LNCaP clone FGC (cell line): Measurements from ENCODE around the gene ITPA.

Source experiments
- DNase-seq: peaks from one replicate; pipeline ENCODE4 v3.0.0-alpha.2; 2011; ENCODE audit warnings: low read depth
- H3K4me3 ChIP-seq: 2 replicates; pipeline ENCODE4 v1.5.1; 2011; ENCODE audit warnings: mild to moderate bottlenecking, low read depth, low read length, control low read depth
- TF ChIP-seq, protein P1 (sequence below): IDR thresholded peaks from 2 replicates; pipeline ENCODE4 v1.5.1; 2012; ENCODE audit warnings: mild to moderate bottlenecking; ENCODE audit not compliant: control insufficient read depth, insufficient read depth; ENCODE audit errors: extremely low read depth

ITPA gene

DNA sequence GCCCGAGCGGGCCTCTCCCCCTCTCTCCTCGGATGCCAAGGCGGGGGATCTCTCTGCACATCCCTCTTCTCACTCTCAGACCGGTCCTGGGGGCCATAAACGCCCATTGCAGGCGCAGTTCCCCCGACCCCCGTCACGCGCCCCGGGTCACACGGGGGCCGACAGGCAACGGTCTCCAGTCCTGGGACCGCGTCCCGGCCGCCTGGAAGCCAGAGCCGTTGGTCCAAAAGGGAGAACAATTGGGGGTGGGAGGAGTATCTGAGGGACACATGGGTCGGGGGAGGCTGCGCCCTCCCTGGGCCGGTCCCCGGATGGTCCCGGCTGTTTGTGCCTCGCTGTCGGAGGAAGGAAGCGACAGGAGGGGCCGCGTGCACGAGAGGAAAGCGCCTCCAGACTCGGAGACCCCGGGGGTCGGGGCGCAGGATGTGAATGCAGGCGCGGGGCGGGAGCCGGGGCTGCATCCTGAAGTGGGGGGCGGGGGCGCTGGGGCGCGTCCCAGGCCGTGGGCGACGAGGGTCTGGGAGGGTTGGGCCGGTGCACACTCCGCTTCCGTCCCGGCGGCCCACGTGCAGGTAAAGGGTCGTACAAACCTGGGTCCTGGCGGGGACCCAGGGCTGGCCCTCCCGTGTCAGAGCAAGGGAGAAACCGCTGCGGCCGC, 28.8 kb downstream of the ITPA start:
- peak overlapping the region; percentile 66 for H3K4me3 ChIP-seq
- no peak for DNase-seq
- TF ChIP-seq, protein P1, sequence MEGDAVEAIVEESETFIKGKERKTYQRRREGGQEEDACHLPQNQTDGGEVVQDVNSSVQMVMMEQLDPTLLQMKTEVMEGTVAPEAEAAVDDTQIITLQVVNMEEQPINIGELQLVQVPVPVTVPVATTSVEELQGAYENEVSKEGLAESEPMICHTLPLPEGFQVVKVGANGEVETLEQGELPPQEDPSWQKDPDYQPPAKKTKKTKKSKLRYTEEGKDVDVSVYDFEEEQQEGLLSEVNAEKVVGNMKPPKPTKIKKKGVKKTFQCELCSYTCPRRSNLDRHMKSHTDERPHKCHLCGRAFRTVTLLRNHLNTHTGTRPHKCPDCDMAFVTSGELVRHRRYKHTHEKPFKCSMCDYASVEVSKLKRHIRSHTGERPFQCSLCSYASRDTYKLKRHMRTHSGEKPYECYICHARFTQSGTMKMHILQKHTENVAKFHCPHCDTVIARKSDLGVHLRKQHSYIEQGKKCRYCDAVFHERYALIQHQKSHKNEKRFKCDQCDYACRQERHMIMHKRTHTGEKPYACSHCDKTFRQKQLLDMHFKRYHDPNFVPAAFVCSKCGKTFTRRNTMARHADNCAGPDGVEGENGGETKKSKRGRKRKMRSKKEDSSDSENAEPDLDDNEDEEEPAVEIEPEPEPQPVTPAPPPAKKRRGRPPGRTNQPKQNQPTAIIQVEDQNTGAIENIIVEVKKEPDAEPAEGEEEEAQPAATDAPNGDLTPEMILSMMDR: no peak

DNA sequence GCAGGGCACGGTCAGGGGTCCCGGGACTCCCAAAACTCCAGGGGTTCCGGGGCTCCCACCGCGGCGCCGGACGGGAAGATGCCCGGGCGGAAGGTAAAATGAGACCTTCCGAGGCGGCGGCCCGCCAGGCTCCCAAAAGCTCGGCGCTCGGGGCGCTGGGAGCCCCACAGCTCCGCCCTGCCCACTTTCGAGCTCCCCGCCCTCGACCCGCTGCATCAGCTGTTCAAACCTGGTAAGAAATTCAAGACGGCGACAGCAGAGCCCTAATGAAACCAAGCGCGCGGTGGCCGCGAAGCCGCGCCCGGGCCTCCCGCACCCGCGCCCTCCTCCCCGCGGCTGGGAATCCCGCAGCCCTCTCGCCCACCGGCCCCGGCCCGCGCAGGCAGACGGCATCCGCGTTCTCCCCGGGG, 29.3 kb downstream of the ITPA start:
- DNase-seq: no peak
- peak overlapping the region; percentile 66 for H3K4me3 ChIP-seq
- TF ChIP-seq, protein P1: no peak

DNA sequence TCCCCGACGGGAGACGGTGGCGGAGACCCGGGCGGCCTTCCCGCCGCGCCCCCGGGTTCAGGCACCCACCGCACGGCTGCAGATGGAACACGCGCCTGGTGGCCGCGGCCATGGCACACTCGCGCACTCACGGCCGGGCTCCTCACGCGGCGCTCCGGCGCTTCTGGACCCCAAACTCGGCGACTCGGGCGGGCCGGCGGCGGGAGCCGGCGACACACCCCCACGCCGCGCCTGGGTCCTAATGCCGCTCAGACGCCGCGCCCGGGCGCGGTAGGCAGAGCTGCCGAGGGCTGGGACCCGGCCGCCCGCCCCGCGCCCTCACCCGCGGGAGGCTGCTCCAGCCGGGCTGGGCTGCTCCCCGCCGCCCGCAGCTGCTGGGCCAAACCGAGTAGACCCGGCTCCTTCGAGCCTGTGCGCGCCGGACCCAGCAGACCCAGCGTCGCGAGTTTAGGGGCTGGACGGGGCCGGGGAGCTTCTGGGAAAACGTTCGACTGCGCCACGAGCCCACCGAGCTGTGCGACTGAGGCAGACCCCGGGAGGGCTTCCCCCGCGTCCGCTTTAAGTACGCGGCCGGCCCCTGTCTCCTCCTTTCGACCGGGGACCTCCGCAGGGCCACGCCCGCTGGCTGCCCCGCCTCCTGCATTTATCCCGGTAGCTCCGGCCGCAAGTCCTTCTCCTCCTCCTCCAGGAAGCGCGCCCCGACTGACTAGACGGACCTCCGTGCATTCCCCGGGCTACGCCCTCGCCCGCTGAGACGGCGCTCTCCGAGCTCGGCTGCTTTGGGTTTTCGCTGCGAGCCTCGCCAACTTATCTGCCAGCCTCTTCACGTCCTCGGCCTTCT, 29.9 kb downstream of the ITPA start, which contains the start of gene SLC4A11:
SLC4A11 (minus strand) TSS at position 165 of the 841 bp plus-strand sequence; CDS start at position 112, 53 bp downstream.
- TF ChIP-seq, protein P1: no peak
- DNase-seq: no peak
- H3K4me3 ChIP-seq: peak within 1 kb of the TSS; percentile 66

DNA sequence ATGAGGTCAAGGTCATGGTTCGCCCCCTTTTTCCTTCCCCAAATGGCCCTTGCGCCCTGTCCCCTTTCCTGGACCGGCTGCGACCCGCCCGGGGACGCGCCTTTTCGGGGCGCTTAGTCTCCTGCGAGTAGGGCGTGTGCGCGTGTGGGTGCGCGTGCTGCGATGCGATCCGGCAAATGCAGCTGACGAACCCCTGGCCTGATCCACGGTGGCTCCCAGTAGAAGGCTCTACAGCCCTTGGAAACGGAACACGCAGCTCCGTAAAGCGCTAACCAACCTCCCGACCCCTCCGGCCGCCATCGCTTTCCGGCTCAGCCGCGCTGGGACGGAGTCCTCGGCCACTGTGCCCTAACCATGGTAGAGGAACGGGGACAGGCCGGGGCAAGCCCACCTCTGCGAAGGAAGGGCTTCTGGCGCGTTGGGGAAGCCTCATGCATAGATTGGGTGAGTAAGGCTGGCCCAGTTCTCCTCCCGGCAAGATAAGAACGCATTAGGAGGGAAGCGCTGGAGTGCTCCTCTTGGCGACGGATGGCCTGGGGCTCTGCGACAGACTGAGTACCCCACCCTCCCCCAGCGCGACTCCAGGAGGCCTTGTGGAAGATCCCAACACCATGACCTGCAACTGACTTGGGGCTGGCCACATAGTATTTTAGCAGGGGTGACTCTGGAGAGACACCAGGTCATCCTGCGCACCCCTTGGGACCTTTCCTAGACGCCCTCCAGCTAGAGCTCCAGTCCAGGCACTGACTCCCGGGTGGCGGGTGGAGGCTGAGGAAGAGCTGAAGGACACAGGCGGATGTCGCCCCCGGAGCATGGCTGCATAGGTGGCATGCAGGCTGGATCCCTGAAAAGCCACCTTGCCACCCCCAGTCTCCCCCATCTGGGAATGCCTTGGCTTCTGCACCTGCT, 30.8 kb downstream of the ITPA start:
- TF ChIP-seq, protein P1: no peak
- H3K4me3 ChIP-seq: peak overlapping the region; percentile 66
- no peak for DNase-seq

DNA sequence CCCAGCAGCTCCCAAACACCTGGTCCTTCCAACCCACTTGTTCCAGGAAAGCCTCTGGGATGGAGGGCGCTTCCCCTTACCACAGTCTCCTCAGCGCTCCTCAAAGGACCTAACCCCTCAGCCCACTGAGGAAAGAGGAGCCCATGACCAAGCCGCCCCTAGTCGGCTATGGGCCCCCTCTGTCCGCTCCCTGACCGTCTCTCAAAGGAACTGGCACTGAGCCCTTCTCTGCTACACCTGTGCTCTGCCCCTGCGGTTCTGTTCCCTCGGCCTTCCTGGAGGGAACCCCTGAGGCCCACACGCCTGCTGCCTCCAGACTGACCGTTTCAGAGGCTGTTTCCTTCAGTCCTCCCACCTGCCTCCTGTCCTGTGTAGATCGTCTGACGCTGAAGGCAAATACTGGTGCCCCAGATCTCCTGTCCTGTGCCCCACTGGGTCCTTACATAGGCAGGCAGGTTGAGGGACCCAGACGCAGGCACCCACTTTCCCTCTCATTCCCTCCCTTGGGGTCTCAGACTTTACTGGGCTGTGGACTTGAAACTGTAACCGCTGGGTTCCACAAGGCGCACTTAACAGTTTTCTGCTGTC, 31.6 kb downstream of the ITPA start:
- DNase-seq: no peak
- TF ChIP-seq, protein P1: no peak
- no peak overlapping the region for H3K4me3 ChIP-seq

DNA sequence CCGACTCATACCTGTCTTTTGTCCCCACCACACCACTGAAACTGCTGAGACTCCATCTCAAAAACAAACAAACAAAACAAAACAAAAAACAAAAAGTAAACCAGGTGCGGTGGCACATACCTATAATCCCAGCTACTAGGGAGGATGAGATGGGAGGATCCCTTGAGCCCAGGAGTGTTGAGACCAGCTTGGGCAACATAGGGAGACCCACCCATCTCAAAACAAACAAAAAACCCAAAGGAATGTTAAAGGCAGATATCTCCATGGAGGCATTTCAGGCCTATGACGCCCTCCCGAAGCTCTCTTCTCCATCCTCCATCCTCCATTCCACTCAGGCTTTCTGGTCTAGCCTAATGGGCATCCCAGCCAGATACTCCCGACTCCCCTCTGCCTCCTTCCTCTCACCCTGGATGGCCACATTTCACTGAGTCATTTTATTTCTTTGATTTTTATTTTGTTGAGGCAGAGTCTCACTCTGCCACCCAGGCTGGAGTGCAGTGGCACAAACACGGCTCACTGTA, 32.9 kb downstream of the ITPA start:
- no peak for DNase-seq

More for the DNA sequence above, 32.9 kb downstream of the ITPA start:
- TF ChIP-seq, protein P1: no peak
- no peak overlapping the region for H3K4me3 ChIP-seq
